ENCODE results near the gene MFSD12.
A peak's percentile ranks its signal among the peaks of the same experiment; 100 is the strongest.

The MFSD12 gene

DNA sequence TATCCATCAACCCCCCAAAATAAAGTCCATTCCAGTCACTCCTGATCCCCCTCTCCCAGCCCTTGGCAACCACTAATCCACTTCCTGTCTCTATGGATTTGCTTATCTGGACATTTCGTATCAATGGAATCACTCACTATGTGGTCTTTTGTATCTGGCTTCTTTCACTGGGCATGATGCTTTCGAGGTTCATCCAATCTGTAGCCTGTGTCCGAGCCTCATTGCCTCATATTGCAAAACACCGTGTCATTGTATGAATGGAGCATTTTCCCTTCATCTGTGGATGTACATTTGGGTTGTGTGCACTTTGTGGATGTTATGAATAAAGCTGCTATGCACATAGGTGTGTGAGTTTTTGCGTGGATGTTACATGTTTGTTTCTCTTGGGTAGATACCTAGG lies 52.7 kb downstream of the MFSD12 start:
- DNase-seq = no peak

DNA sequence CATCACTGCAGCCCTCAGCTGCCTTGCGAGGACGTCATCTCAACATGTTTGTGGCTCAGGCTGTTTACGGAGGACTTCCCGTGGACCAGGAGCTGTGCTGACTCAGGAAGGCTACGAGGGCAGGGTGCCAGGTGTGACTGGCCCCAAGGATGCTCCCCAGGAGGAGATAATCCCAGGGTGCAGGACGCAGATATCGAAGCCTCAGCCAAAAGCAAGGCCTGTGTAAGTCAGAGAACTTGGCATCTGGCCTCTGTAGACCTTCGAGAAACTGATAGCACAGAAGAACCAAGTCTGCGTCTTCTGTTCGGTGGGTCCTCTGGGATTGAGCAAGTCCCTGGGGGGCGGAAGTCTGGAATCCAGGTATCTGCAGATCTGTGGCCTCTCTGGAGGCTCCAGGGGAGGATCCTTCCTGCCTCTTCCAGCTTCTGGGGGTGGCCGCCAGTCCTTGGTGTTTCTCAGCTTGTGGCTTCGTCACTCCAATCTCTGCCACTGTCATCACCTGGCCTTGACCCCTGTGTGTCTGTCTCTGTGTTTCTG lies 54.3 kb downstream of the MFSD12 start:
- DNase-seq = no peak

DNA sequence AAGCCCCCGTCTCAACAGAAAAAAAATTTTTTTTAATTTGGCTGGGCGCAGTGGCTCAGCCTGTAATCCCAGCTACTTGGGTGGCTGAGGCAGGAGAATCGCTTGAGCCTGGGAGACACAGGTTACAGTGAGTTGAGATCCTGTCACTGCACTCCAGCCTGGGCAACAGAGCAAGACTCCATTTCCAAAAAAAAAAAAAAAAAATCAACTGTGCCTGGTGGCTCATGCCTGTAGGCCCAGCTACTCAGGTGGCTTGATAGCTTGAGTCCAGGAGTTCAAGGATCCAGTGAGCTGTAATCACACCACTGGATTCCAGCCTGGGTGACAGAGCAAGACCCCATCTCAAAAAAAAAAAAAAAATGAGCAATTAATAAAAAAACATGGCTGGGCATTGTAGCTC lies 55.6 kb downstream of the MFSD12 start:
- no peak for DNase-seq

DNA sequence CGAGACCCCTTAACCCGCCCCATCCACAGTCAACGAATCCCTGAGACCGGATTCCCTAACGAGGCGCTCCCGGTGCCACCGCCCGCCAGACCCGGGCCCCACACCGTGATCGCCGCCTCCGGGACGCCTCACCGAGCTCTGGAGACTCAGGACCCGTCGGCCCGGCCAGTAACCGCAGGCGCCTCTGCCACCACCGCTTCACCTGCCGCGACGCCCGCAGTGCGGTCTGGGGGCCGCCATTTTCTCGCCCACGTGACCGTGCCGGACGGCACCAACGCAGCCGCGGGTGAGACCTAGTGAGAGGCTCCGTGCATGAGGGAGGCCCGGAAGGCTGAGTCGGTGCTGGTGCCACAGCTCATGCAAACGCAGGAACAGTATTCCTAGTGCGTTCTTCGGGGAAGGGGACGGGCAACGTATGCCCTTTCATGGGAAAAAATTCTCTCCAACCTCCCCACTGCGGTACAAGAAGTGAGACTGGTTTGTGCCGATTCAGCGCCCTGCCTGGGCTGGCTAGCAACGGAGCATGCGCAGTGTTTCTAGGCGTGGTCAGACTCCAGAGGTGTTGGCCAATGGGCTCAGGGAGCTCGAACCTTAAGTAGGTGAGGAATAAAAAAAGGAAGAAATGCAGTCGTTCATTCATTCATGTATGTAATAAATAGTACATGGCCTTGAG lies 56.8 kb downstream of the MFSD12 start, which contains the start of gene DOHH:
Gene DOHH (minus strand): TSS at position 246 of the 673 bp plus-strand sequence. CDS start 3,860 bp downstream, outside the sequence.
- peak; percentile 90 for DNase-seq

DNA sequence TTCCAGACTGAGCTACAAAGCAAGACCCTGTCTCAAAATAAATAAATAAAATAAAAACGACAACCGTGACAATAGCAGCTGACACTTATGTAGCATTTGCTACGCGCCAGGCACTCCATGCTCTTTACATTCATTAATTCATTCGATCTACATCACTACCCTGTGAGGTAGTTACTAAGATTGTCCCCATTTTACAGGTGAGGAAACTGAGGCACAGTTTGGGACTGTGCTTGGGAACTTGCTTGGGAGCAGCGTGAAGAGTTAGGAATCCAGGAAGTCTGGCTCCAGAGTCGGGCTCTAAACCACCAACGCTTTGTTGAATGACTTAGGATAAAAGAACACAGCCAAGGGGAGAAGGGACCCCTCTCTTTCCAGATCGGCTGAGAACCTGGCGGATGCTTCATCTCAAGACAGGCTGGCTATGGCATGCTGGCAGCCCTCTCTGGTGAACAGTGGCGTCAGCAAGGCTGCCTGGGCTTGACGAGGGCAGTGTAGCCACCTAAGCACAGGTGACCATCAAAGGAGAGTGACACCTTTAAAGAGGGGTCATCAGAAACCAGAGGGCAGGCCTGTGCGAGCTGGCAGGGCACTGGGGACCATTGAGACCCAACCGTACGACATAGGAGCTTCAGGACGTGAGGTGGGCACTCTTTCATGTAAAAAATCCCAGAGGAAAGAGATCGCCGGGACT lies 57.5 kb downstream of the MFSD12 start:
- DNase-seq = no peak

DNA sequence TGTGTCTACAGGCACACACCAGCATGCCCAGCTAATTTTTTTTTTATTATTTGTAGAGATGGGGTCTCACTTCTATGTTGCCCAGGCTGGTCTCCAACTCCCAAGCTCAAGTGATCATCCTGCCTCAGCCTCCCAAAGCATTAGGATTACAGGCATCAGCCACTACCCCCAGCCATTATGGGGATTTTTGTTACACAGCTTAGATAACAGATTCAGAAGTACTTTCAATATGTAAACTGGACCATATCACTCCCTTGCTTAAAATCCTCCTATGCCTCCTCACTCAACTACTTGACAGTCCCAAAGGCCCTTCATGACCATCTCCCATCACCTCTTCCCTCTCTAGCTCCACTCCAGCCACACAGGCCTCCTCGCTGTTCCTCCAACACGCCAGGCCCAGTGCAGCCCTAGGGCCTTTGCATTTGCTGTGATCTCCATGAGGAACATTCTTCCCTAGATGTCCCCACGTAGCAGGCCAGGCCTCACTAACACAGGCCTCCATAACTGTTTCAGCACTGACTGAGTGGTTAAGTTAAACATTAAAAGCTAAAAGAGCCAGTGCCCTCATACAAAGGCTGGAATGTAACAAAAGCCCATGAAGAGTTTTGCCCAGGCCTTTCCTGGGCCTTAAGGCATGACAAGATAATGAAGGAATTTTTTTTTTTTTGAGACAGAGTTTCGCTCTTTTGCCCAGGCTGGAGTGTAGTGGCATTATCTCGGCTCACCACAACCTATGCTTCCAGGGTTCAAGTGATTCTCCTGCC lies 59.4 kb downstream of the MFSD12 start:
- no peak for DNase-seq

DNA sequence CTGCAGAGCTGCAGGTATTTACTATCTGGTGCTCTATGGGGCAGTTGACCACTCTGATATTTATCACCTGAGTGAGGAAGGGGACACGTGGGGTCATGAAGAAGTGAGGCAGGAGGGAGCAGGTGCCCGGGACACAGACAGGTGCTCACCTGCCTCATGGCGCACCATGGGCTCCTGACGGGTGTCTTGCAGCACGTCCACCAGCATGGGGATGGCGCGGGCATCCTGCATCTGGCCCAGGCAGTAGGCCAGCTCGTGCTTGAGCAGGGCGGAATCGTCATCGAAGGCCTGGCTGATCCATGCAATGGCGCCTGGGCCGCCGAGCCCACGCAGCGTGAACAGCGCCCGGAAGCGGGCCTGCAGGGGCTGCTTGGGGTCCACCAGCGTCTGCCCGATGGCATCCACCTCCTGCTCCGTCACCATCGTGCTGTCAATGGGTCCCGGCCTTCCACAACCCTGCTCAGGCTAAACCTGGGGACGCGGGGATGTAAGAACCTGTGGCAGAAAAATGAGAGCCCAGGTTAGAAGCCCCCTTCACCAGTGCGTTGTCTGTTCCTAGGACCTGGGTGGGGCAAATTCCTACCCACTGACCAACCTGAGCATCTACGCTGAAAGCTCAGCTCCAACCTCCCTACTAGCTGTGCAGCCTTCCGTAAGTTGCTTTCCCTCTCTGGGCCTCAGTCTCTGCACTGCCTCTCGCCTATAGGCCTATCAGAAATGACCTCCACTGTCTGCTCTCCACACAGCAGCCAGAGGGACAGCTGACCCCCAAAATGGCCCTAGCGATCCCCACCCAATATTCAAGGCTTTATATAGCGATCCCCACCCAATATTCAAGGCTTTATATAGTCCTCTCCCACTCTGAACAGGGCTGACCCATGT lies 60.8 kb downstream of the MFSD12 start:
- no peak for DNase-seq

DNA sequence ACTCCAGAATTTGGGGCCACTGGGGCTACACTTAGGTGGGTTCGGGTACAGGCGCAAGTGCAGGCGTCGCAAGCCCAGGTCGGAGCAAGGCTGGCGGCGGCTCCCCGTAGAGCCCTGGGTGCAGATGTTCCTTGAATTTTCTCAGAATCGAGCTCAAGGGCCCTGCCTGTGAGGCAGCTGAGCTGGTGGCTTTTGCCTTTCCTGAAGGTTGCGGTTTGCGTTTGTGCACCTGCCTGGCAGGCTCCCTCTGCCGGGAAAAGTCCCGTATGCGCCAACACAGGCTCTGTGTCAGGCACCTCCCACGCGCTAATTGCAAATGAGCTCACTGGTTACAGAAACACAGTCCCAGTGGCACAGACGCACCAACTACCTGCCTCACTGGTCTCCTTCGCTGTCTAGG lies 62.8 kb downstream of the MFSD12 start:
- no peak for DNase-seq

Measured in NCI-H524 treated with DMSO at 0.1 percent for 48 hours (cell line).